Smooth muscle cell (in vitro differentiated cells): ENCODE measurements around the gene ABCA7. TPM values are rescaled to one million over a fixed set of nuclear protein-coding genes. Genes with fewer than 3 reads are reported as not detected.

Experiments used
- DNase-seq: peaks from one replicate; lab custom pipeline; 2025; ENCODE audit not compliant: unreplicated experiment; lab: John Stamatoyannopoulos, UW
- H2AFZ ChIP-seq: fragments of 200-600 bp; sonication (generic); 2 replicates; pipeline ENCODE4 v1.6.0; 2016; ENCODE audit warnings: antibody characterized with exemption, low read depth, mild to moderate bottlenecking
- H3F3A ChIP-seq: fragments of 200-600 bp; sonication (generic); 2 replicates; pipeline ENCODE4 v1.6.0; 2017; ENCODE audit warnings: antibody characterized with exemption, low read depth
- H3K27ac ChIP-seq: fragments of 200-600 bp; sonication (generic); 2 replicates; pipeline ENCODE4 v1.5.1; 2016; ENCODE audit warnings: low read depth, mild to moderate bottlenecking
- H3K27me3 ChIP-seq: fragments of 200-600 bp; sonication (generic); 2 replicates; pipeline ENCODE4 v1.6.1; 2016; ENCODE audit warnings: low read depth, mild to moderate bottlenecking
- H3K36me3 ChIP-seq: fragments of 200-600 bp; sonication (generic); 2 replicates; pipeline ENCODE4 v1.5.1; 2016; ENCODE audit warnings: low read depth
- H3K4me1 ChIP-seq: fragments of 200-600 bp; sonication (generic); 2 replicates; pipeline ENCODE4 v1.5.1; 2016; ENCODE audit warnings: low read depth
- H3K4me2 ChIP-seq: fragments of 200-600 bp; sonication (generic); 2 replicates; pipeline ENCODE4 v1.6.0; 2016; ENCODE audit warnings: mild to moderate bottlenecking
- H3K4me3 ChIP-seq: fragments of 200-600 bp; sonication (generic); 2 replicates; pipeline ENCODE4 v1.5.1; 2016; ENCODE audit warnings: mild to moderate bottlenecking
- H3K79me2 ChIP-seq: fragments of 200-600 bp; sonication (generic); 2 replicates; pipeline ENCODE4 v1.6.0; 2016; ENCODE audit warnings: low read depth, mild to moderate bottlenecking
- H3K9ac ChIP-seq: fragments of 200-600 bp; sonication (generic); 2 replicates; pipeline ENCODE4 v1.6.0; 2016; ENCODE audit warnings: low read depth
- H3K9me3 ChIP-seq: fragments of 200-600 bp; sonication (generic); replicated peaks from 2 replicates; pipeline ENCODE4 v1.5.1; 2016; ENCODE audit warnings: low read depth
- H4K20me1 ChIP-seq: fragments of 200-600 bp; sonication (generic); 2 replicates; pipeline ENCODE4 v1.6.0; 2016; ENCODE audit warnings: low read depth
- CTCF ChIP-seq: fragments of 200-600 bp; sonication (generic); IDR thresholded peaks from 2 replicates; pipeline ENCODE4 v1.5.1; 2017; ENCODE audit warnings: borderline replicate concordance, mild to moderate bottlenecking, antibody characterized with exemption; ENCODE audit not compliant: insufficient read depth, poor library complexity, severe bottlenecking
- WGBS: methylation state at CpG from one replicate; pipeline ENCODE4 v1.1.7; 2016; ENCODE audit warnings: low lambda C conversion rate; 5-methylcytosine and 5-hydroxymethylcytosine counted together
- polyA plus RNA-seq: library from polyadenylated mRNA; unstranded; fragments of >200 nt; fragmentation: Nextera tagmentation; extraction: Ambion mirVana; gene quantifications from 2 replicates; pipeline ENCODE4 v1.2.1, GENCODE V29; 2016
- total RNA-seq: library from RNA; depleted of rRNA; stranded (reverse); fragments of >200 nt; gene quantifications from 2 replicates; pipeline ENCODE4 v1.2.3, GENCODE V29; 2014

The ABCA7 gene
- total and polyA plus RNA-seq, 2 experiments from 2014 or later = 4.1 to 11.8 TPM

DNA sequence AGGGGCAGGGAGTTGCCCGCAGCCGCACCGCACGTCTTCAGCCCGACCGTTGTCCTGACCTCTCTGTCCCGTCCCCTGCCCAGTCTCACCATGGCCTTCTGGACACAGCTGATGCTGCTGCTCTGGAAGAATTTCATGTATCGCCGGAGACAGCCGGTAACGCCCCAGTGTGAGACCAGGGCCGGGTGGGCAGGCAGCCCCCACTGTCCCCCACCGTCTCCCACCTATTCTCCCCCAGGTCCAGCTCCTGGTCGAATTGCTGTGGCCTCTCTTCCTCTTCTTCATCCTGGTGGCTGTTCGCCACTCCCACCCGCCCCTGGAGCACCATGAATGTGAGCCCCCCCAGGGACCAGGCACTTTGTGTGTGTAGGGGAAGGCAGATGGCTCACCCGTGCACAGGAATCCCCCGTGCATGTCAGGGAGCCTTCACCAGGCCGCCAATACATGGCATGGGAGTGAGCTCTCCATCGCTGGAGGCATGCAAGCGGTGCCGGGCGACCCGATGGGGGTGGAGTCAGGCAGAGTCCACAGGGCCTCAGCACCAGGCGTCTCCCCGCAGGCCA, 1.4 kb downstream of the ABCA7 start:
- Histone ChIP-seq H3K36me3 (no peaks in the 10 kb centered on the region), H2AFZ (no peak overlapping the region), H3K27ac (no peak overlapping the region), H3K4me2 (peak overlapping the region; percentile 87), H3F3A (no peaks in the 10 kb centered on the region), H3K9me3 (no peaks in the 10 kb centered on the region), H3K27me3 (no peaks in the 10 kb centered on the region), H3K79me2 (no peaks in the 10 kb centered on the region), H3K9ac (no peak overlapping the region), H3K4me3 (peak overlapping the region; percentile 54), H3K4me1 (peaks cover 6% of the 10 kb centered on the region), H4K20me1 (peaks cover 33% of the 10 kb centered on the region)
- no peak for DNase-seq
- TF ChIP-seq CTCF = no peak
- 55% methylated on average over 25 of the region's 26 CpGs for WGBS

DNA sequence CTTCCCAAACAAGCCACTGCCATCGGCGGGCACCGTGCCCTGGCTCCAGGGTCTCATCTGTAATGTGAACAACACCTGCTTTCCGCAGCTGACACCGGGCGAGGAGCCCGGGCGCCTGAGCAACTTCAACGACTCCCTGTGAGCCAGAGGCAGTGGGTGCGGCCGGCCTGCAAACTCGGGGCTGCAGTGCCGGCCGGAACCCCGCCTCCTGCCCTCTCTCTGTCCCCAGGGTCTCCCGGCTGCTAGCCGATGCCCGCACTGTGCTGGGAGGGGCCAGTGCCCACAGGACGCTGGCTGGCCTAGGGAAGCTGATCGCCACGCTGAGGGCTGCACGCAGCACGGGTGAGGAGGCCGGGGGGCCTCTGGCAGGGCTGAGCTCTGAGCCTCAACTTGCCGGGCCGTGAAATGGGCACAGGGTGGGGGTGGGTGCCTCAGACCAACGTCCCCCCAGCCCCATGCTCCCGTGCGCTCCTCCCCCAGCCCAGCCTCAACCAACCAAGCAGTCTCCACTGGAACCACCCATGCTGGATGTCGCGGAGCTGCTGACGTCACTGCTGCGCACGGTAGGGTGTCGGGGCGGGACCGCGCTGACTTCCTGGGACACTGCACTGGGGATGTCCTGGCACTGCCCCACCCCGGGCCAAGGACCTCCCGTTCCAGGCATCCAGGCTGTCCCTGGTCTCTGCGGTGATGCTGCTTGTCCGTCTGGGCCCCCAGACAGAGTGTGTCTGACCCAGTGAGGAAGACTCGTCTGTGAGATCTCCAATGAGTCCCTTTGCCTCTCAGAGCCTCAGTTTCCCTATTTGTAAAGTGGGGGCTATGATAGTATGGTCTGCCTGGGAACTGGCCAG, 2.2 kb downstream of the ABCA7 start:
- no peak for TF ChIP-seq CTCF
- Histone ChIP-seq H3K79me2 (no peaks in the 10 kb centered on the region), H3F3A (no peaks in the 10 kb centered on the region), H4K20me1 (peaks cover 26% of the 10 kb centered on the region), H3K27me3 (no peaks in the 10 kb centered on the region), H3K9me3 (no peaks in the 10 kb centered on the region), H3K4me3 (no peak overlapping the region), H3K36me3 (no peaks in the 10 kb centered on the region), H3K4me1 (peaks cover 6% of the 10 kb centered on the region), H3K9ac (no peak overlapping the region), H3K27ac (no peak overlapping the region), H3K4me2 (no peak overlapping the region), H2AFZ (no peak overlapping the region)
- no peak for DNase-seq
- WGBS = 96% methylated on average over 38 of the region's 43 CpGs

DNA sequence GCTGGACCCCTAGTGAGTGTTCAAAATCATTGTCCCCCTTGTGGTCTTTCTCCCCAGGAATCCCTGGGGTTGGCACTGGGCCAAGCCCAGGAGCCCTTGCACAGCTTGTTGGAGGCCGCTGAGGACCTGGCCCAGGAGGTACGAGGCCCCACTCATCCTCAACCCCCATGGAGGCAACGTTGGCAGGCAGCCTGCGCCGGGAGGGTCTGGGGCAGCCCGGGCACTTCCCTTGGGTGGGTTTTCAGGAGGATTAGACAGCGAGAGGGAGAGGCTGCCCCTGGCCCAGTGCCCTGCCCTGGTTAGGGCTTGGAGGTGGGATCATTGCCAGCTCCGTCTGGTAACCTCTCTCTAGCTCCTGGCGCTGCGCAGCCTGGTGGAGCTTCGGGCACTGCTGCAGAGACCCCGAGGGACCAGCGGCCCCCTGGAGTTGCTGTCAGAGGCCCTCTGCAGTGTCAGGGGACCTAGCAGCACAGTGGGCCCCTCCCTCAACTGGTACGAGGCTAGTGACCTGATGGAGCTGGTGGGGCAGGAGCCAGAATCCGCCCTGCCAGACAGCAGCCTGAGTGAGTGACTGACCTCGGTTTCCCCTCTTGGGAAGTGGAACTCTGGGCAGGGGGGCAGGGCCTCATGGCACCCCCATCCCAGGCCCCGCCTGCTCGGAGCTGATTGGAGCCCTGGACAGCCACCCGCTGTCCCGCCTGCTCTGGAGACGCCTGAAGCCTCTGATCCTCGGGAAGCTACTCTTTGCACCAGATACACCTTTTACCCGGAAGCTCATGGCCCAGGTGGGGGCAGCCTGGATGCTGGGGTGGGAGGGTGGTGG, 3.0 kb downstream of the ABCA7 start:
- Histone ChIP-seq H3K4me1 (peaks cover 6% of the 10 kb centered on the region), H3K9me3 (no peaks in the 10 kb centered on the region), H3K9ac (no peak overlapping the region), H3K27ac (no peak overlapping the region), H2AFZ (no peak overlapping the region), H3K79me2 (no peaks in the 10 kb centered on the region), H3K36me3 (no peaks in the 10 kb centered on the region), H3K27me3 (no peaks in the 10 kb centered on the region), H4K20me1 (peaks cover 18% of the 10 kb centered on the region), H3K4me2 (no peak overlapping the region), H3F3A (no peaks in the 10 kb centered on the region), H3K4me3 (no peak overlapping the region)
- no peak for DNase-seq
- 94% methylated on average over 23 of the region's 23 CpGs for WGBS
- no peak for TF ChIP-seq CTCF
